PC-9 (cell line): ENCODE data around the gene ANKFY1.

Source experiments
- EZH2 ChIP-seq: fragments of 200-600 bp; sonication (generic); IDR thresholded peaks from 2 replicates; pipeline ENCODE4 v1.8.0; 2017; ENCODE audit warnings: antibody characterized with exemption, low read depth
- TF ChIP-seq, protein P1 (sequence below): fragments of 200-600 bp; sonication (generic); conservative IDR thresholded peaks from 2 replicates; pipeline ENCODE4 v1.6.1; 2017; ENCODE audit warnings: mixed run types, antibody characterized with exemption, mild to moderate bottlenecking, moderate library complexity

DNA sequence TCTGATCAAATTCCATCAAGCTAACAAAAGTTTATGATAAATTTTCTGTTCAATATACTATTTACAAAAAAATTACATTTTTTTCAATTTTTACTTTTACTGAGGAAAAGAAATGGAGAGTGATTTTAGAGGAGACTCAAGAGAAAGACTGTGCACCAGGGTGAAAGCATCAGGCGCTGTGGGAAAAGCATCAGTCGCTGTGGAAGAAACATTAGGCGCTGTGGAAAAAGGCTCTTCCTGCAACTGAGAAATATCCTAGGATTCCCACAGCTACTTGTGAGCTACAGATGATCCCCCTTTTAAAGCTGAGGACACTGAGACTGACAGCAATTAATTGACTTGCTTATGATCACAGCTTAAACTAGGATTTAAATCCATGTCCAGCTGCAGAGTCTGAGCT is 4.9 kb downstream of the ANKFY1 start:
- TF ChIP-seq, protein P1, sequence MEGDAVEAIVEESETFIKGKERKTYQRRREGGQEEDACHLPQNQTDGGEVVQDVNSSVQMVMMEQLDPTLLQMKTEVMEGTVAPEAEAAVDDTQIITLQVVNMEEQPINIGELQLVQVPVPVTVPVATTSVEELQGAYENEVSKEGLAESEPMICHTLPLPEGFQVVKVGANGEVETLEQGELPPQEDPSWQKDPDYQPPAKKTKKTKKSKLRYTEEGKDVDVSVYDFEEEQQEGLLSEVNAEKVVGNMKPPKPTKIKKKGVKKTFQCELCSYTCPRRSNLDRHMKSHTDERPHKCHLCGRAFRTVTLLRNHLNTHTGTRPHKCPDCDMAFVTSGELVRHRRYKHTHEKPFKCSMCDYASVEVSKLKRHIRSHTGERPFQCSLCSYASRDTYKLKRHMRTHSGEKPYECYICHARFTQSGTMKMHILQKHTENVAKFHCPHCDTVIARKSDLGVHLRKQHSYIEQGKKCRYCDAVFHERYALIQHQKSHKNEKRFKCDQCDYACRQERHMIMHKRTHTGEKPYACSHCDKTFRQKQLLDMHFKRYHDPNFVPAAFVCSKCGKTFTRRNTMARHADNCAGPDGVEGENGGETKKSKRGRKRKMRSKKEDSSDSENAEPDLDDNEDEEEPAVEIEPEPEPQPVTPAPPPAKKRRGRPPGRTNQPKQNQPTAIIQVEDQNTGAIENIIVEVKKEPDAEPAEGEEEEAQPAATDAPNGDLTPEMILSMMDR, result no peak
- TF ChIP-seq EZH2, result no peak
